WTC11 (cell line): Measurements from ENCODE around the gene AQP12B.

Source experiments
- ETV6 ChIP-seq: sonication (generic); formaldehyde crosslinking; IDR thresholded peaks from 2 replicates; pipeline ENCODE4 v1.8.1; 2022; ENCODE audit warnings: mild to moderate bottlenecking, missing genetic modification reagents
- FOXK1 ChIP-seq: sonication (generic); formaldehyde crosslinking; IDR thresholded peaks from 2 replicates; pipeline ENCODE4 v1.8.0; 2022; ENCODE audit warnings: mild to moderate bottlenecking, moderate library complexity, missing genetic modification reagents
- NFYB ChIP-seq: sonication (generic); formaldehyde crosslinking; conservative IDR thresholded peaks from 2 replicates; pipeline ENCODE4 v1.8.0; 2022; ENCODE audit warnings: low read depth, missing genetic modification reagents
- ZNF121 ChIP-seq: sonication (generic); formaldehyde crosslinking; IDR thresholded peaks from 2 replicates; pipeline ENCODE4 v1.8.0; 2023; ENCODE audit warnings: missing genetic modification reagents
- TF ChIP-seq, protein P1 (sequence below): fragments of 200-600 bp; IDR thresholded peaks from 2 replicates; pipeline ENCODE4 v1.8.0; 2022; ENCODE audit warnings: antibody characterized with exemption
- TF ChIP-seq, protein P2 (sequence below): sonication (generic); formaldehyde crosslinking; IDR thresholded peaks from 2 replicates; pipeline ENCODE4 v1.8.0; 2022; ENCODE audit warnings: missing genetic modification reagents
- TF ChIP-seq, protein P3 (sequence below): sonication (generic); formaldehyde crosslinking; IDR thresholded peaks from 2 replicates; pipeline ENCODE4 v1.8.1; 2023; ENCODE audit warnings: mild to moderate bottlenecking, moderate library complexity, missing genetic modification reagents
- TF ChIP-seq, protein P4 (sequence below): sonication (generic); formaldehyde crosslinking; IDR thresholded peaks from 2 replicates; pipeline ENCODE4 v1.8.1; 2023; ENCODE audit warnings: mild to moderate bottlenecking, missing genetic modification reagents, borderline replicate concordance

DNA sequence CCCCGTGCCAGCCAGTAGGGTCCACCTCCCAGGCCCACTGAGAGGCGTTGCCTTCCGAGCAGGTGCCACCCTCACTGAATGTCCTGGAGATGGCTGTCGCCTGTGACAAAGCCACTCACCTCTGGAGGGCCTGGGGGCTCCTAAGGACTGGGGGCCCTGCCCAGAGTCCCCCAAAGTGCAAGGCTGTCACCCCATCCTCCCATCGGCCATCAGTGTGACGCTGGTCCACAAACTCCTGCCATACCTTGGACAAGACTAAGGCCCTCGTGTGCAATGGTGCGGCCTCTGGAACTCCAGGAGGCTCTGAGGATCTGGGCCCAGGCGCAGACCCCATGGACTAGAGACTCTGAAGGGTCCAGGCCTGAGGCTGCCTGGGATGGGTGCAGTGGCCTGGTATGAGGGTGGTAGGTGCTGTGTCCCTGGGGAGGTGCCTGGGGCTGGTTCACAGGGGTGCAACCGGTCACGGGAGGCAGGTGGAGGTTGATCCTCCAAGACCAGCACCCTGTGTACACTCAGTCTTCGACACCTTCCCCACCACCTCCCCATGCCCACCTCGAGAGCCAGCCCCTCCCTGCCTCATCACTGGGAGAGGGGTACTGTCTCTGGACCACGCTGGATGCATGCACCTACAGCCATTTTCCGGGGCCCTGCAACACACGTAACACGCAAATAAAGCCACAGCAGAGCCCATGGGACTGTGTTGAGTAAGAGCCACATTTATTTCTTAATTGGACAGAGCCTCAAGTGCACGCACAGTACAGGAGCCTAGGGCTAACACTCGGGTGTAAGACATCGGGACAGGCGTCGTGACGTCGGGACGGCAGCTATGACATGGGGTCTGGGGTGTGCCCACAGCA lies 30.6 kb upstream of the AQP12B start:
- TF ChIP-seq, protein P1, sequence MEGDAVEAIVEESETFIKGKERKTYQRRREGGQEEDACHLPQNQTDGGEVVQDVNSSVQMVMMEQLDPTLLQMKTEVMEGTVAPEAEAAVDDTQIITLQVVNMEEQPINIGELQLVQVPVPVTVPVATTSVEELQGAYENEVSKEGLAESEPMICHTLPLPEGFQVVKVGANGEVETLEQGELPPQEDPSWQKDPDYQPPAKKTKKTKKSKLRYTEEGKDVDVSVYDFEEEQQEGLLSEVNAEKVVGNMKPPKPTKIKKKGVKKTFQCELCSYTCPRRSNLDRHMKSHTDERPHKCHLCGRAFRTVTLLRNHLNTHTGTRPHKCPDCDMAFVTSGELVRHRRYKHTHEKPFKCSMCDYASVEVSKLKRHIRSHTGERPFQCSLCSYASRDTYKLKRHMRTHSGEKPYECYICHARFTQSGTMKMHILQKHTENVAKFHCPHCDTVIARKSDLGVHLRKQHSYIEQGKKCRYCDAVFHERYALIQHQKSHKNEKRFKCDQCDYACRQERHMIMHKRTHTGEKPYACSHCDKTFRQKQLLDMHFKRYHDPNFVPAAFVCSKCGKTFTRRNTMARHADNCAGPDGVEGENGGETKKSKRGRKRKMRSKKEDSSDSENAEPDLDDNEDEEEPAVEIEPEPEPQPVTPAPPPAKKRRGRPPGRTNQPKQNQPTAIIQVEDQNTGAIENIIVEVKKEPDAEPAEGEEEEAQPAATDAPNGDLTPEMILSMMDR = no peak
- TF ChIP-seq ZNF121 = no peak
- TF ChIP-seq, protein P2, sequence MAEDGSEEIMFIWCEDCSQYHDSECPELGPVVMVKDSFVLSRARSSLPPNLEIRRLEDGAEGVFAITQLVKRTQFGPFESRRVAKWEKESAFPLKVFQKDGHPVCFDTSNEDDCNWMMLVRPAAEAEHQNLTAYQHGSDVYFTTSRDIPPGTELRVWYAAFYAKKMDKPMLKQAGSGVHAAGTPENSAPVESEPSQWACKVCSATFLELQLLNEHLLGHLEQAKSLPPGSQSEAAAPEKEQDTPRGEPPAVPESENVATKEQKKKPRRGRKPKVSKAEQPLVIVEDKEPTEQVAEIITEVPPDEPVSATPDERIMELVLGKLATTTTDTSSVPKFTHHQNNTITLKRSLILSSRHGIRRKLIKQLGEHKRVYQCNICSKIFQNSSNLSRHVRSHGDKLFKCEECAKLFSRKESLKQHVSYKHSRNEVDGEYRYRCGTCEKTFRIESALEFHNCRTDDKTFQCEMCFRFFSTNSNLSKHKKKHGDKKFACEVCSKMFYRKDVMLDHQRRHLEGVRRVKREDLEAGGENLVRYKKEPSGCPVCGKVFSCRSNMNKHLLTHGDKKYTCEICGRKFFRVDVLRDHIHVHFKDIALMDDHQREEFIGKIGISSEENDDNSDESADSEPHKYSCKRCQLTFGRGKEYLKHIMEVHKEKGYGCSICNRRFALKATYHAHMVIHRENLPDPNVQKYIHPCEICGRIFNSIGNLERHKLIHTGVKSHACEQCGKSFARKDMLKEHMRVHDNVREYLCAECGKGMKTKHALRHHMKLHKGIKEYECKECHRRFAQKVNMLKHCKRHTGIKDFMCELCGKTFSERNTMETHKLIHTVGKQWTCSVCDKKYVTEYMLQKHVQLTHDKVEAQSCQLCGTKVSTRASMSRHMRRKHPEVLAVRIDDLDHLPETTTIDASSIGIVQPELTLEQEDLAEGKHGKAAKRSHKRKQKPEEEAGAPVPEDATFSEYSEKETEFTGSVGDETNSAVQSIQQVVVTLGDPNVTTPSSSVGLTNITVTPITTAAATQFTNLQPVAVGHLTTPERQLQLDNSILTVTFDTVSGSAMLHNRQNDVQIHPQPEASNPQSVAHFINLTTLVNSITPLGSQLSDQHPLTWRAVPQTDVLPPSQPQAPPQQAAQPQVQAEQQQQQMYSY (CRISPR knock-in tag) = no peak
- no peak for TF ChIP-seq FOXK1
- TF ChIP-seq, protein P3, sequence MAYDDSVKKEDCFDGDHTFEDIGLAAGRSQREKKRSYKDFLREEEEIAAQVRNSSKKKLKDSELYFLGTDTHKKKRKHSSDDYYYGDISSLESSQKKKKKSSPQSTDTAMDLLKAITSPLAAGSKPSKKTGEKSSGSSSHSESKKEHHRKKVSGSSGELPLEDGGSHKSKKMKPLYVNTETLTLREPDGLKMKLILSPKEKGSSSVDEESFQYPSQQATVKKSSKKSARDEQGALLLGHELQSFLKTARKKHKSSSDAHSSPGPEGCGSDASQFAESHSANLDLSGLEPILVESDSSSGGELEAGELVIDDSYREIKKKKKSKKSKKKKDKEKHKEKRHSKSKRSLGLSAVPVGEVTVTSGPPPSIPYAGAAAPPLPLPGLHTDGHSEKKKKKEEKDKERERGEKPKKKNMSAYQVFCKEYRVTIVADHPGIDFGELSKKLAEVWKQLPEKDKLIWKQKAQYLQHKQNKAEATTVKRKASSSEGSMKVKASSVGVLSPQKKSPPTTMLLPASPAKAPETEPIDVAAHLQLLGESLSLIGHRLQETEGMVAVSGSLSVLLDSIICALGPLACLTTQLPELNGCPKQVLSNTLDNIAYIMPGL (CRISPR knock-in tag) = no peak
- TF ChIP-seq ETV6 = no peak
- no peak for TF ChIP-seq NFYB (CRISPR knock-in tag)
- TF ChIP-seq, protein P4, sequence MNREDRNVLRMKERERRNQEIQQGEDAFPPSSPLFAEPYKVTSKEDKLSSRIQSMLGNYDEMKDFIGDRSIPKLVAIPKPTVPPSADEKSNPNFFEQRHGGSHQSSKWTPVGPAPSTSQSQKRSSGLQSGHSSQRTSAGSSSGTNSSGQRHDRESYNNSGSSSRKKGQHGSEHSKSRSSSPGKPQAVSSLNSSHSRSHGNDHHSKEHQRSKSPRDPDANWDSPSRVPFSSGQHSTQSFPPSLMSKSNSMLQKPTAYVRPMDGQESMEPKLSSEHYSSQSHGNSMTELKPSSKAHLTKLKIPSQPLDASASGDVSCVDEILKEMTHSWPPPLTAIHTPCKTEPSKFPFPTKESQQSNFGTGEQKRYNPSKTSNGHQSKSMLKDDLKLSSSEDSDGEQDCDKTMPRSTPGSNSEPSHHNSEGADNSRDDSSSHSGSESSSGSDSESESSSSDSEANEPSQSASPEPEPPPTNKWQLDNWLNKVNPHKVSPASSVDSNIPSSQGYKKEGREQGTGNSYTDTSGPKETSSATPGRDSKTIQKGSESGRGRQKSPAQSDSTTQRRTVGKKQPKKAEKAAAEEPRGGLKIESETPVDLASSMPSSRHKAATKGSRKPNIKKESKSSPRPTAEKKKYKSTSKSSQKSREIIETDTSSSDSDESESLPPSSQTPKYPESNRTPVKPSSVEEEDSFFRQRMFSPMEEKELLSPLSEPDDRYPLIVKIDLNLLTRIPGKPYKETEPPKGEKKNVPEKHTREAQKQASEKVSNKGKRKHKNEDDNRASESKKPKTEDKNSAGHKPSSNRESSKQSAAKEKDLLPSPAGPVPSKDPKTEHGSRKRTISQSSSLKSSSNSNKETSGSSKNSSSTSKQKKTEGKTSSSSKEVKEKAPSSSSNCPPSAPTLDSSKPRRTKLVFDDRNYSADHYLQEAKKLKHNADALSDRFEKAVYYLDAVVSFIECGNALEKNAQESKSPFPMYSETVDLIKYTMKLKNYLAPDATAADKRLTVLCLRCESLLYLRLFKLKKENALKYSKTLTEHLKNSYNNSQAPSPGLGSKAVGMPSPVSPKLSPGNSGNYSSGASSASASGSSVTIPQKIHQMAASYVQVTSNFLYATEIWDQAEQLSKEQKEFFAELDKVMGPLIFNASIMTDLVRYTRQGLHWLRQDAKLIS = no peak
